ENCODE results near the gene ZBTB9.

DNA sequence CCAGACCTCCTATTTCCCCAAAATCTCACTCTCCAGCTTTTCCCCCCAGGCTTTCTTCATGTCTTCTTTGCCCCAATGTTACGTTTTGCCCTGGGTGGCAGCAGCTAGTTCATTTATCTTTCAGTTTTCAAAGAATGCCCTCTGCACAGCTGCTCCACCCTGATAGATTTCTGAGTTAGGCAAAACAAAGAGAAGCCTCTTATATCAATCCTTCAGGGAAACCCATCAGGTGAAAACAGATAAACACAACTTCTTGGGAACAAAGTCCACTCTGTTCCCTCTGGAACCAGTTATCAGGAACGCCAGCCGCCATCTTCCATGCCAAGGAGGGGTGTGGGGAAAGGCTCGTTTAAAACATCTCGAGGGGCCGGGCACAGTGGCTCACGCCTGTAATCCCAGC is 34.0 kb downstream of the ZBTB9 start:
- TF ChIP-seq, protein P1, sequence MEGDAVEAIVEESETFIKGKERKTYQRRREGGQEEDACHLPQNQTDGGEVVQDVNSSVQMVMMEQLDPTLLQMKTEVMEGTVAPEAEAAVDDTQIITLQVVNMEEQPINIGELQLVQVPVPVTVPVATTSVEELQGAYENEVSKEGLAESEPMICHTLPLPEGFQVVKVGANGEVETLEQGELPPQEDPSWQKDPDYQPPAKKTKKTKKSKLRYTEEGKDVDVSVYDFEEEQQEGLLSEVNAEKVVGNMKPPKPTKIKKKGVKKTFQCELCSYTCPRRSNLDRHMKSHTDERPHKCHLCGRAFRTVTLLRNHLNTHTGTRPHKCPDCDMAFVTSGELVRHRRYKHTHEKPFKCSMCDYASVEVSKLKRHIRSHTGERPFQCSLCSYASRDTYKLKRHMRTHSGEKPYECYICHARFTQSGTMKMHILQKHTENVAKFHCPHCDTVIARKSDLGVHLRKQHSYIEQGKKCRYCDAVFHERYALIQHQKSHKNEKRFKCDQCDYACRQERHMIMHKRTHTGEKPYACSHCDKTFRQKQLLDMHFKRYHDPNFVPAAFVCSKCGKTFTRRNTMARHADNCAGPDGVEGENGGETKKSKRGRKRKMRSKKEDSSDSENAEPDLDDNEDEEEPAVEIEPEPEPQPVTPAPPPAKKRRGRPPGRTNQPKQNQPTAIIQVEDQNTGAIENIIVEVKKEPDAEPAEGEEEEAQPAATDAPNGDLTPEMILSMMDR (IDR thresholded peaks at IDR 0.05; ENCODE audit: insufficient read depth, low read length), result no peak
- TF ChIP-seq SPI1 (IDR thresholded peaks at IDR 0.05; ENCODE audit: borderline replicate concordance, low read depth) (no peak), POLR2AphosphoS5 (IDR thresholded peaks at IDR 0.05; ENCODE audit: low read depth) (no peak)
